ENCODE results near the gene ITFG1. TPM values are rescaled to one million over a fixed set of nuclear protein-coding genes. Genes with fewer than 3 reads are reported as not detected.

The ITFG1 gene
- total RNA-seq, result 10 to 100 TPM; 27.4 to 47.0 (median 36.9) TPM

GRCh38 chr16:47460711-47461597 lies at the start of gene ITFG1, which contains the start of gene PHKB:
ITFG1 (minus strand) TSS chr16:47461063; CDS start chr16:47461045, 18 bp downstream.
PHKB (plus strand) TSS chr16:47461331; CDS start chr16:47461351, 20 bp downstream.
- H3K27ac ChIP-seq, result peak within 1 kb of the TSS; percentile 100
- H3K4me1 ChIP-seq, result peaks cover 50% of the 10 kb centered on the region
- H3K4me3 ChIP-seq, result peak within 1 kb of the TSS; percentile 95
- no peaks in the 10 kb centered on the region for H3K27me3 ChIP-seq
- DNase-seq (ENCODE audit: low spot score in 2 of 2), result peak; percentile 94
- H3K36me3 ChIP-seq, result peaks cover 4% of the 10 kb centered on the region
- WGBS, result under 1% methylated on average over 30 of the region's 82 CpGs
- no peaks in the 10 kb centered on the region for H3K9me3 ChIP-seq
- TF ChIP-seq POLR2A (IDR thresholded peaks at IDR 0.05) (peak in 1 of 2 donors; percentile 59), CTCF (IDR thresholded peaks at IDR 0.05) (peak in 1 of 2 donors; percentile 1), EP300 (IDR thresholded peaks at IDR 0.05) (no peak), POLR2AphosphoS5 (IDR thresholded peaks at IDR 0.05) (peak in 1 of 3 donors; percentile 23)

- H3K9me3 ChIP-seq, result no peaks in the 10 kb centered on the region
- WGBS, result 53% methylated on average over 1 of the region's 1 CpG
- TF ChIP-seq POLR2A (IDR thresholded peaks at IDR 0.05), result no peak
- TF ChIP-seq EP300 (IDR thresholded peaks at IDR 0.05), result no peak
- TF ChIP-seq POLR2AphosphoS5 (IDR thresholded peaks at IDR 0.05), result no peak
- no peak for TF ChIP-seq CTCF (IDR thresholded peaks at IDR 0.05)
- no peak overlapping the region for H3K4me3 ChIP-seq
- no peak for DNase-seq (ENCODE audit: low spot score in 2 of 2)
- H3K27ac ChIP-seq, result no peak overlapping the region
- no peaks in the 10 kb centered on the region for H3K4me1 ChIP-seq
- H3K36me3 ChIP-seq, result peaks cover 54% of the 10 kb centered on the region
- H3K27me3 ChIP-seq, result no peaks in the 10 kb centered on the region
Observed at GRCh38 chr16:47507701-47508100, 46.8 kb upstream of the ITFG1 start.

- TF ChIP-seq EP300 (IDR thresholded peaks at IDR 0.05), result no peak
- TF ChIP-seq POLR2AphosphoS5 (IDR thresholded peaks at IDR 0.05), result no peak
- TF ChIP-seq POLR2A (IDR thresholded peaks at IDR 0.05), result no peak
- TF ChIP-seq CTCF (IDR thresholded peaks at IDR 0.05), result no peak
- peaks cover 52% of the 10 kb centered on the region for H3K36me3 ChIP-seq
- WGBS, result 81% methylated on average over 2 of the region's 2 CpGs
Observed at GRCh38 chr16:47506800-47507199, 45.9 kb upstream of the ITFG1 start.

GRCh38 chr16:47504599-47504998 lies 43.7 kb upstream of the ITFG1 start:
- peaks cover 52% of the 10 kb centered on the region for H3K36me3 ChIP-seq
- WGBS, result 95% methylated on average over 7 of the region's 7 CpGs

More at GRCh38 chr16:47506800-47507199, 45.9 kb upstream of the ITFG1 start:
- Histone ChIP-seq H3K27ac (no peak overlapping the region), H3K4me3 (no peak overlapping the region), H3K9me3 (no peaks in the 10 kb centered on the region), H3K4me1 (no peaks in the 10 kb centered on the region), H3K27me3 (no peaks in the 10 kb centered on the region)
- no peak for DNase-seq (ENCODE audit: low spot score in 2 of 2)

GRCh38 chr16:47503936-47504335 lies 43.1 kb upstream of the ITFG1 start:
- Histone ChIP-seq H3K4me3 (no peak overlapping the region), H3K36me3 (peaks cover 58% of the 10 kb centered on the region)
- WGBS, result 100% methylated on average over 1 of the region's 1 CpG

More at GRCh38 chr16:47504599-47504998, 43.7 kb upstream of the ITFG1 start:
- no peak for DNase-seq (ENCODE audit: low spot score in 2 of 2)
- Histone ChIP-seq H3K4me1 (no peaks in the 10 kb centered on the region), H3K9me3 (no peaks in the 10 kb centered on the region), H3K4me3 (no peak overlapping the region), H3K27ac (no peak overlapping the region), H3K27me3 (no peaks in the 10 kb centered on the region)
- TF ChIP-seq POLR2AphosphoS5 (IDR thresholded peaks at IDR 0.05), result no peak
- no peak for TF ChIP-seq EP300 (IDR thresholded peaks at IDR 0.05)

More at GRCh38 chr16:47503936-47504335, 43.1 kb upstream of the ITFG1 start:
- Histone ChIP-seq H3K27ac (no peak overlapping the region), H3K4me1 (no peaks in the 10 kb centered on the region), H3K9me3 (no peaks in the 10 kb centered on the region), H3K27me3 (no peaks in the 10 kb centered on the region)
- DNase-seq (ENCODE audit: low spot score in 2 of 2), result no peak
- TF ChIP-seq POLR2A (IDR thresholded peaks at IDR 0.05), result no peak
- TF ChIP-seq EP300 (IDR thresholded peaks at IDR 0.05), result no peak
- TF ChIP-seq CTCF (IDR thresholded peaks at IDR 0.05), result no peak
- TF ChIP-seq POLR2AphosphoS5 (IDR thresholded peaks at IDR 0.05), result no peak

Measured in suprapubic skin (tissue), 4 donors.